HG02798 (cell line): ENCODE data around the gene HYAL1.
A peak's percentile ranks its signal among the peaks of the same experiment; 100 is the strongest.
"Not testable (repeated sequence)": the region's sequence is repeated elsewhere in the genome, so short reads cannot be mapped to it uniquely, and the experiment has no call there.

Experiments used
- ATAC-seq: cut with Tn5 transposase; IDR thresholded peaks from one replicate; pipeline ENCODE4 v1.9.1; 2021; ENCODE audit warnings: mild to moderate bottlenecking; ENCODE audit not compliant: unreplicated experiment, poor library complexity

HYAL1 gene

DNA sequence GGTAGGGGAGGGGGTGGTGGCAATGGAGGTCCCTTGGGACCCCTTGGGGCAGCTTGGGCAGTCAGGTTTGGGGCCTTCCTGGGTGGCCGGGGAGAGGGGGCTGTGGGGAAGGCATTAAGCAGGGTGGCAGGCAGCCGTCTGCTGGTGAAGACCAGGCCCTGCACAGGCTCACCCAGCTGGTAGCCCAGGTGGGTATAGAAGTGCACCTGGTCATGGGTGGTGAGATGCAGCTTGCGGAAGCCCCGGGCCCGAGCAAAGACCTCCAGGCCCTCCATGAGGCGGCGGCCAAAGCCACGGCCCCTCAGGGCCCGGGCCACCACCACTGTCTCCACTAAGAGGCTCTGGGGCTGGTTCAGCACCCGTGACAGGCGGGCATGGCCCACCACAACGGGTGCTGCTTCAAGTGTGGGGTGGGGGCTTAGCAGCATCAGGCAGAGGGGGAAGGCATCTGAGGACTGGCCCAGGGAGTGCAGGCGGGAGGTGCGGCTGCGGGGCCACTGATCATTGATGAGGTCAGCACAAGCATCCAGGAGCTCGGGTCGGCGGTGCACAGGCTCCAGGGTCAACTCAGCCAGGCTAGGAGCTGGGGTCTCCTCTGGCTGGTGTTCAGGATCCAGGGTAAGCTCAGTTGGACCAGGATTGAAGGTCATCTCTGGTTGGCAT lies 6.5 kb downstream of the HYAL1 start:
- ATAC-seq, result no peak

DNA sequence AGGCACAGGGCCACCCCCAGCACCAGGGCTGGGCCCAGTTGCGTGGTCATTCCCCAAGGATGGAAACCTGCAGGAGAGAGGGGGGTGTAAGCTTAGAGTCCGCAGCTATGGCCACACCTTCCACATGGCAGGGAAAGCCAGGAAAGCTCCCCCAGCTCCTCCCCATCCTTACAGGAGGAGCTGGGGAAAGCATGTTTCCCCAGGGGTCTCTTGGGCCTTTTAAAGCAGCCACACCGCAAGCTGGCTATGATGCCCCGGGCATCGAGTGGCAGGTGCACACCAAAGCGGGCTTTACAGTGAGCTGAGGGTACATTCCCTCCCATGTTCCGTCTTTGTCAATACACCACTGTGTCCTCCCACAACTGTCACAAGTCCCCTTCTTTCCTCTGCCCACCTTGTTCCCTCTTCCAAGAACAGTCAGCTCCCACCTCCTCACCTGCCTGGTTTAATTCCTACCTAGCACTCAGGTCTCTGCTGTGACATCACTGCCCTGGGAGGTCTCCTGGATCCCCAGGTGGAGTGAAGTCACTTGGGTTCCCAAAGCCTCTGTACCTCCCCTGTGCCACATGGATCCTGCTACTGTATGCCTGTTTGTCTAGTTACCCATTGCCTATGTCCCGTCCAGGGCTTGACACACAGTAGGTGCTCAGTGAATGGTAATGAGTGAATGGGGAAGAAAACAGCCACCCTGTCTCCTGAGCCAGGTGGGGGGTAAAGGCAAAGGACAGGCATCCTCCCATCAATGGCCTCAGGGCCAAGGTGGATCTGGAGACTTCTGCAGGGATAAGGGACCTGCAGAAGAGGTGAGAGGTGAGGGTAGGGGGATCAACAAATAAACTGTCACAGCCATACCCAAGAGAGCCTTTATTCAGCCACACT lies 7.6 kb downstream of the HYAL1 start:
- no peak for ATAC-seq

DNA sequence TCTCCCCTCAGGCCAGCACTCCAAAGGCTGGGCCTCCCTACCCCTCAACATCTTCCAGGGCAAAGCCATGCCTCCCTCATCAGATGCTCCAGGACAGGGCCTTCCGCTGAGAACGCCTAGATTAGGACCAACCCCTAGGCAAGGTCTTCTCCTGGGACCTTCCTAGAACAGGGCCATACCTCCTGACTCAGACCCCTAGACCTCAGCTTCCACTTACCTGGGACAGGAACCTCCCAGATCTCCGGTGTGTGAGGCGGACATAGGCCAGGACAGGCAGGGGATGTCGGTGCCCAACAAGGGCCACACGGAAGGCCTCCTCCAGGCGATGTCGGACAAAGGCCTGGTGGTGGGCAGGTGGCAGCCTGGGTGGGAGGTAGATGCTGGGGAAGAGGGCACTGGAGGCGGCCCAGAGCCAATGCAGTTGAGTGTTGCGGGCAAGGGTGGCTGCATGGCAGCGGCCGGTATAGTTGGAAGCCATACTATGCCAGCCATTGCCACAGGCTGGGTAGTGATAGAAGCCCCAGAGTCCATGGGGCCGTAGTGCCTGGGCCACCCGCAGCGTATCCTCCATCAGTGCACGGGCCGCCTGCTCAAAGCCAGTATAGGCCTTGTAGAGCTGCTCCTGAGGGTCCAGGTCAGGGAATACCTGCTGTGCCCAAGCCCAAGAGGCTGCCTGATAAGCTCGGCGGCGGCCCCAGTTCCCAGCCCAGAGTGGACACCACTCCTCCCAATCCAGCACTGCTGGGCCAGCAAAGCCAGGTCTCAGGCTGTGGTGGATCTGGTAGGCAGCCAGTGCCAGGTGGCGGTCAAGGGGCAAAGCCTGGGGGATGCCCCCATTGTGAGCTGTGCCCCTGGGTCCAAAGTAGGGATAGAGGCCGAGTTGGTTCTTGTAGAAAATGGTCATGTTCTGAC lies 8.6 kb downstream of the HYAL1 start:
- ATAC-seq, result no peak

DNA sequence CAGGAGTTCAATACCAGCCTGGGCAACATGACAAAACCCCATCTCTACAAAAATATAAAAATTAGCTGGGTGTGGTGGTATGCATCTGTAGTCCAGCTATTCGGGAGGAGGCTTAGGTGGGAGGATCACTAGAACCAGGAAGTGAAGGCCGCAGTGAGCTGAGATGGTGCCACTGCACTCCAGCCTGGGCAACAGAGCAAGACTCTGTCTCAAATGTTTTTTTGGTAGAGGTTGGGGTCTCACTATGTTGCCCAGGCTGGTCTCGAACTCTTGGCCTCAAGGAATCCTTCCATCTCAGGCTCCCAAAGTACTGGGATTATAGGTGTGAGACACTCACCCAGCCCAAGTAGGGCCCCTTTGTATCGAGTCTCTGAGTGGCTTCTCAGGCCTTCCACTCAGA lies 9.3 kb downstream of the HYAL1 start:
- ATAC-seq, result no peak

DNA sequence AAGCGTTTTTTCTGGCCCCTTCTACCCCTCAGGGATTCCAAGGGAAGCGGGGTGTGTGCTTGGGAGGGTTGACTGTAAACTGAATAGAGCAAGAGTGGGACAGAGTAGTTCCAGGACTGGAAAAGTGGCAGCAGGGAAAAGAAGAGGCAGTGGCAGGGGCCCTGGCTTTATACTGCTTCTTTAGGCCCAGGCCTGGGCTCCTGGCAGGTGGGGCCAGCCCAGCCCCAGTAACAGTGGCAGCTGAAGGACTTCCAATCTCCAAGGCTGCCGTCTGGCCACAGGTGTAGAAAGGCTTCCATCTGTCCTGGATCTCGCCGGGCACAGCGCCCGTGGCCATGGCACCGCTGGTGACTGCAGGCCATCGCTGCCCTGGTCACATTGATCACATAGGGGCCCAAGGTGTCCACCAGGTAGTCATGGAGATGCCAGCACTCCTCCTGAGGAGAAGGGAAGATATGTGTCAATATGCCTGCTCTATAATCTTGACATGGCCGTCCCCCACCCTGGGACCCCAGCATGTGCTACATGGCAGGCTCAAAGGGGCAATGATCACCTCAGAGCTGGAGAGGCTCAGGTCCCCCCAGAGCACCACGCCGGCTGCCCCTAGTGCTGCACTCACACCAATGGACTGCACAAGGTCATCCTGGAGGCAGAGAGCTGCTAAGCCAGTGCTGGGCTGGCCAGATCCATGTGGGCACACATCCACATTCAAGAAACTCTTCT lies 10.1 kb downstream of the HYAL1 start:
- ATAC-seq, result no peak

DNA sequence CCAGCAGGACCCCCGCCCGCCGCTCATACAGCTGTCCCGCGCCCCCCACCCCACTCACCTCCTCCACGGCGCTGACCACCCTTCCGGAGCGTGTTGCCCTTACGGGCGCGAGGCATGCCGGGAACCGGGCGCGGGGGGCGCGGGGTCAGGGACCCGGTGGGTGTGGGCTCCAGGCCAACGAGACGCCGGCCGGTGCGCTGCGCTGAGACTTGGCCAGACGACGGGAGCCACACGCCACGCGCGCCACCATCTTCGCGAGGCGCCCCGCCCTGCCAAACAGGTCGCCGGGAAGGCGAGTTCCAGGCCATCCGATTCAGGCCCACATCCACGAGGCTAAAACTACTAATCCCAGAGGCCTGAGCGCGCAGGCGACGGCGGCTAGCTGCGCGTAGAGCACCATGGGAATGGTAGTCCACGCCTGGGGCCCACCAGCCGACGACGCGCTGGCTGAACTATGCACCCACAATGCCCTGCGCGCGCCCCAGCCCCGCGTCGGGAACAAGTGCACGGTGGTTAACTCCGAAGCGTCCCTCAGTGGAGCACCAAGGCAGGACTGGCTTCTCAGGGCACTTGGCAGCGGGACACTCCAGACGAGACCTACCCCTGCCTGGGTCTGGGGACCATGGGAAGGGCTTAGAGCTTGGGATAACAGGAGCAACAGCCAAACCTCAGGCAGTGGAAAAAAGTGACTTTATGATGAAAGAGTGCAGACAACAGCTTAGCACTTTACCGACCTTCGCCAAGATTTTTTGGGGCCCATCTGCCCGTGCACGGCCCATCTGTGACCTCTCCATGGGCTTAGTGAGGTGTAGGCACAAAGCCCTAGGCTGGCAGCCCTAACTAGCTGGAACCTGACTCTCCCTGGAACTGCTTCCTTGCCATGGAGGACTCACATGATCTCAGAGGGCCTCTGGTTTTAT lies 11.0 kb downstream of the HYAL1 start, which contains the start of gene IFRD2:
TSS of gene IFRD2 (minus strand) at position 271 of the 920 bp plus-strand sequence. CDS start at position 116, 155 bp downstream.
- peak; percentile 96 for ATAC-seq

DNA sequence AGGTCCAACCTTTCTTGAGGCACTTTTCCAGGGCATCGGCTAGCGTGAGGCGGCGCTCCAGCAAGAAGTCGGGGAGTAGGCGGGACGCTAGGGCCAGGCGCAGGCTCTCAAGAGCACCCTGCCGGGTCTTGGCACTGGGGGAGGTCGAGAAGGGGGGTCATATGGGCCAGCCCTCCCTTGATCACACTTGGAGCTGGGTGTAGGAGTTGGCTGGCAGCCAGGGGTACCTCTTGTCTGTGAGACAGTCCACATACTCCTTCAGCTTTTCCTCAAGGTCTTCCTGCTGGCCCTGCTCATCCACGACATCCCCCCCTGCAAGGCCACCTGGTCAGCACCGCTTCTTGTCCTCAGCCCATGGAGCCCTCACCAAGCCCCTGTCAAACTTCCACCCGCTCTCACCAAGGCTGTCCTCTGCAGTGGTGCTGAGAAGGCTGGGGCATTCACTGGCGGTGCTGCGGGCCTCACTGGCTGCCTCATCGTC lies 13.2 kb downstream of the HYAL1 start:
- ATAC-seq, result no peak

DNA sequence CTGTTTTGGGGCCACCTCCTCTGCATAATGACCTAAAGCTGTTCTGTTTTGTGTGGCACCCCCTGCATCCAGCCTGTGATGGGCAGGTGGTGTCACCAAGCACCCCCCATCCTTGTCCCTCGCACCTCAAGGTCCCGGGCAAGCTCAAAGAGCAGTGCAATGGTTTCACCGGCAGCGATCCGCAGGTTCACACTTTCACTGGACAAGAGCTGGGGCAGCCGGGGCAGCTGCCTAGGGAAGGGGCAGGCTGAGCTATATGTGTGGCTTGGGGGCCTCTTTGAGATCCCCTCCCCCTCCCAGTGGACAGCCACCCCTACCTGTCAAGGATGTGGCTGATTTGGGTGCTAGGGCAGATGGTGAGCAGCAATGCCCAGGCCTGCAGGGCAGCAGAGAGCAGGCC lies 14.2 kb downstream of the HYAL1 start:
- no peak for ATAC-seq

DNA sequence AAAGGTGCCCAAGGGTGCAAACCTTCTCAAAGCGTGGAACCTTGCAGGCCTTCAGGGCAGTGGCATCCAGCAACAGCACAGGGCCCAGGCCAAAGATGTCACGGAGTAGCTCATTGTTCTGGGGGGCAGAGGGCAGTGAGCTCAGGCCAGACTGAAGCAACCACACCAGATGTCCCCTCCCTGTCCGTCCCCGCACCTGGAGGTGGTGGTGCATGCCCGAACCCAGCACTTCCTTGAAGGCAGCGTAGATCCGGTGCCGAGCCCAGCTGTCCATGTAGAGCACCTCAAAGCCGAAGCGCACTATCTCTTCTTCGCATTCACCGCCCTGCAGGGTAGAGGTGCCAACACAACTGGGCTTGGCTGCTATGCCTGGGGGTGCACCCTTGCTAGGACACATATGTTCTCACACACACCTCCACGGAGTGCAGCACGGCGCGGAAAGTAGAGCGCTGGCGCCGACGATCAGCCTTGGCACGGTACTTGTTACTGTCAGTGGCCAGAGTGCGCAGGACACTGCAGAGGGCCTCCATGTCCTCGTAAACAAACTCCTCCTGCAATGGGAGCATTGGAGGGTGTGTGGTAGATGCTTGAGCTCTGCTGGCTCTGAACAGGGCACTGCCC lies 14.9 kb downstream of the HYAL1 start:
- ATAC-seq, result no peak

DNA sequence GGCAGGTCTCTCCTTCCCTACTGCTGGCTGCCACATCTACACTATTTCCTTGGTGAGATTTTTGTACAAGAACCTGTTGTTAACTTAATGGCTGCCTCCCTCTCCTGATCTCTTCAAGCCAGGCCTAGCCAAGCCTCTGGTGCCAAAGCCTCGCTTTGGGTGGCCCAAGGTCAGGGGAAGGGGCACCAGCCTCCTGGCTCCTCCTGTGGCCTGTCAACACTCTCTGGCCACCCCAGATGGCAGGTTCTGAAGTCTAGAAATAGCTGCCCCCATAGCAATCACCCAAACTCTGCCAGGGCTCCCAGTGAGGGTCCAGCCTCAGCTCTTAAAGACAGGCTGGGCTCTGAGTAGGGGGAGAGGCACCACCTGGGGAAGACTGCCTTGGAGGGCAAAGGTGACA lies 16.1 kb downstream of the HYAL1 start:
- no peak for ATAC-seq

DNA sequence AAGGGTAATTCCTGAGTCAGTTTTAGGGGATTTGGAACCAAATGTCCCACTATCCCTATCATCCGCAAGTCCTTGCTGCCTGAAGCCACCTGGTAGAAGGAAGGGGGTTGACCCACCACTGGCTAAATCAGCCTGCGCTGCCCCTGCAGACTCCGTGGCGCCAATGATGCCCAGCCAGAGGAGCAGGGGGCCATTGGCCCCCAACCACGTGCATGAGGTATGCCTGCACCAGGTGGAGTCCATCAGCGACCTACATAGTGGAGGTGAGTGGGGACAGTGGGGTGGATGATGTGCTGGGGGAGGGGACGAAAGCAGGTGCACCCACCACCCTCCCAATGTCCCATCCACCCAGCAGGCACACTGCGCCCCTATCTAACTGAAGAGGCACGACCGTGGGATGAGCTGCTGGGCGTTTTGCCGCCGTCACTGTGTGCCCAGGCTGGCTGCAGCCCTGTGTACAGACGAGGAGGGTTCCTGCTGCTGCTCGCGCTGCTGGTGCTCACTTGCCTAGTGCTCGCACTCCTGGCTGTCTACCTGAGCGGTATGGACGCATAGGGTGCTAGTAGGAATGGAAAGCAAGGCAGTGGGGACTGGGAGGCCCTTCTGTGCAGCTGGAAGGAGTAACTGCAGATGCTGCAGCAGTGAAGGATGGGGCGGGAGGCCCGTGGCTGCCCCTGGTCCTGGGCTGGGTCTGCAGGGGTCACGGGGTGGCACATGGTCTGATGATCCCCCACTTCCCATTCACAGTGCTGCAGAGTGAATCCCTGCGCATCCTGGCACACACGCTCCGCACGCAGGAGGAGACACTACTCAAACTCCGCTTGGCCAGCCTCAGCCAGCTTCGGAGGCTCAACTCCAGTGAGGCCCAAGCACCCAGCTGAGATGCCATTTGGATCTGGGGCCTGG lies 16.8 kb downstream of the HYAL1 start:
- ATAC-seq, result no peak

DNA sequence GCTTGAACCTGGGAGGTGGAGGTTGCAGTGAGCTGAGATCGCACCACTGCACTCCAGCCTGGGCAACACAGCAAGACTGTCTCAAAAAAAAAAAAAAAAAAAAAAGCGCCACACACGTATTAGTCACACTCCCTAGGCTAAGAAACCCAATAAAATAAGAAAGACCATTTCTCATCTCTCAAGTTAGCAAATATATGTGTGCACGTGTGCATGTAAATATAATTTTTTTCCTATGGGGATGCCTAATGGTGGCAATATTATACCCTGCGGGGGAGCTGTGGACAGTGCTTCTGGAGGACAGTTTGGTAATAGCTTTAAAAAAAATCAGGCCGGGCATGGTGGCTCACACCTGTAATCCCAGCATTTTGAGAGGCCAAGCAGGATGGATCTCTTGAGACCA lies 19.3 kb downstream of the HYAL1 start:
- not testable (repeated sequence) for ATAC-seq

DNA sequence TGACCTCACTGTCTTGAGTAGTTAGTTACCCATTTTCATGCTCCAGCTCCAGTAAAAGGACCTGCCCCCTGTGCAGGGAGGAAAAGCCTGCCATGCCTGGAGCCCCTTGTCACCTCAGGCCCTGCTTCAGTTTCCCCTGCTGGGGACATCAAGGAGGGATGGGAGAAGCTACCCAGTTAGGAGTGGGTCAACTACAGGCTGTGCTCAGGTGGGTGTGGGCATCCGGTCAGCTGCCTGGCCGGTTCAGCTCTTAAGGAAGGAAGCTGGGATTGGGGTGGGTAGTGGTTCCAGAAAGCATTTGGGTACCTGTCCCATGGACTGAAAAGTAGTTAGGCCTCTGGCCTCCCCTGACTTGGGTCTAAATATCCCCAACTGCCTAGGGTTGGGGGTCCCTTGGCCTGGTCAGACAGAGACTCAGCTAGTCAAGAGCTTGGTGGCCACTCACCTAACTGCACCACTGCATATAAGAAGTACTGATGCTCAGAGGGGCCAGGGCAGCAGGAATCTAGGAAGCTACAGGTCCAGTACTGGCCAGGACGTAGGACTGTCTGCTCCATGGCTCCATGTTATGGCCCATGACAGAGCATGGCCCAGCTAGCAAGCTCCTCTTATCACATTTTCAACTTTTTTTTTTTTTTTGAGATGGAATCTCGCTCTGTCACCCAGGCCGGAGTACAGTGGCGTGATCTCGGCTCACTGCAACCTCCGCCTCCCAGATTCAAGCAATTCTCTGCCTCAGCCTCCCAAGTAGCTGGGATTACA lies 23.9 kb downstream of the HYAL1 start:
- no peak for ATAC-seq

DNA sequence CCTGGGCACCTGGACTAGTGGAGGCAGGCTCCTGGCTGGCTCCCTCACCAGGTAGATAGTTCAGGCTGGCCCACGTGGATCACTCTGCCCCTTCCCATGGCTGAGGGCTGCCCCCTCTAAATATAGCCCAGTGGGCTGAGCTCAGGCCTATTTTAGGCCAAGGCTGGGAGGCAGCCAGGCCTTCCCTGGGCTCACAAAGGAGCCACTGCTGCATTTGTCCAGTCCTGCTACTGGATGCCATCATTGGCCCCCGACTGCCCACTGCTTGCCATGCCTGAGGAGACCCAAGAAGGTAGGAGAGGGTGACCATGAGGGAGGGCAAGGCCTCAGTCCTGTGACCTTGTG lies 24.5 kb downstream of the HYAL1 start, which contains the start of gene LSMEM2:
TSS of gene LSMEM2 (plus strand) at position 208 of the 345 bp plus-strand sequence. CDS start at position 235, 27 bp downstream.
- no peak for ATAC-seq

DNA sequence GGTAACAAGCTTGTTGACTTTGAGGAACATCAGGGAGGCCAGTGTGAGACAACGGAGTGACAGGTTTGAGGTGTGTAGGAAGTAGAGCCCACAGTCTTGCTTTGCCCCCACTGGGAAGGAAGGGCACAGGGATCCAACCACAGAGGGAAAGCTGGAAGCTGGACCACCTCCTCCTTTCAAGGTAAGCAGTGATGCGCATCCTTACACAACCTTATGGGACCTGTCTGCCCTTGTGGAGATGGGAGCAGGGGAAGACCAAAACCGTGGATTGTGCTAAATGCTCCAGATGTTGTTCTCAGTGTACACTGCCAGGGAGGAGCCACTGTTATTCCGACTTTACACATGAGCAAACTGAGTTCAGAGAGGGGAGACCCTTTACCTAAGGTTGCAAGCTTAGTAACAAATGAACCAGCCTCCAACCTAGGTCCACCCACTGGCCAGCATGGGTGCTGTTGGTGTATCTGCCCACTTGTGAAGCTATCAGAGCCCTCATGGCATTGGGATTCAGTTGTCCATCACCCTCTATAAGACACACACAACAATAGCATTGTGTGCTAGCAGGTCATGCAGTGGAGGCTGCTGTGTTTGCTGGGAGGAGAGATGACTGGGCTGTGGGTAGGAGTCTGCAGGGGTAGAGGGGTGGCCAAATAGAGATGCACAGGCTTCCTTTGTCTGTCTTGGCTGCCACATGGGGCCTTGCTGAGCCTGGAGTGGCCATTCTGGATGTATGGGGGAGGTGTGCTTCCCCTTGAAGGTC lies 25.1 kb downstream of the HYAL1 start:
- ATAC-seq, result no peak

DNA sequence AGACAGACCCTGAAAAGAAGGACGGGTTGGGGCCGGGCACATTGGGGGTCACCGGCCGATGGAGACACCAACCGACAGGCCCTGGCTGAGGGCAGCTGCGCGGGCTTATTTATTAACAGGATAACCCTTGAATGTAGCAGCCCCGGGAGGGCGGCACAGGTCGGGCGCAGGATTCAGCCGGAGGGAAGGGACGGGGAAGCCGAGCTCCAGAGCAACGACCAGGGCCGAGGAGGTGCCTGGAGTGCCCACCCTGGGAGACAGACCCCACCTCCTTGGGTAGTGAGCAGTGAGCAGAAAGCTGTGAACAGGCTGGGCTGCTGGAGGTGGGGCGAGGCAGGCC lies 26.6 kb downstream of the HYAL1 start:
- no peak for ATAC-seq
